Gastrocnemius medialis (tissue), 4 donors: ENCODE measurements around the gene GOLGA3.

Experiments used
- CTCF ChIP-seq, 5 experiments: fragments of 450-650 bp in 3 of 5; fragments of 200-600 bp in 2 of 5; sonication (generic) in 2 of 5; IDR thresholded peaks in 4 of 5; conservative IDR thresholded peaks in 1 of 5; 1 replicate in 4 of 5; 2 replicates in 1 of 5; pipeline ENCODE4 v1.5.1; 2016 to 2019; ENCODE audit warnings: antibody characterized with exemption in 5 of 5, mild to moderate bottlenecking in 3 of 5, moderate library complexity in 3 of 5
- POLR2A ChIP-seq, 2 donors: fragments of 450-650 bp; IDR thresholded peaks; one replicate each; pipeline ENCODE4 v1.6.1; 2017; ENCODE audit warnings: antibody characterized with exemption in 2 of 2, mild to moderate bottlenecking in 2 of 2, moderate library complexity in 2 of 2

GRCh38 chr12:132729541-132730320, 98.9 kb downstream of the GOLGA3 start:
- no peak for TF ChIP-seq CTCF (IDR thresholded peaks at IDR 0.05 in 4 of 5, conservative IDR thresholded peaks at IDR 0.05 in 1 of 5)
- no peak for TF ChIP-seq POLR2A (IDR thresholded peaks at IDR 0.05)
